Glutamatergic neuron (in vitro differentiated cells): ENCODE results near the gene GTSE1. TPM values are rescaled to one million over a fixed set of nuclear protein-coding genes. Genes with fewer than 3 reads are reported as not detected.

Source experiments
- DNase-seq: peaks from one replicate; pipeline ENCODE4 v3.0.0; 2022
- H3K27ac Mint-ChIP-seq: one replicate; pipeline ENCODE4 v1.8.0; 2020; ENCODE audit warnings: mild to moderate bottlenecking, mixed read lengths, inconsistent platforms; ENCODE audit not compliant: unreplicated experiment
- H3K27me3 Mint-ChIP-seq: one replicate; pipeline ENCODE4 v1.8.0; 2020; ENCODE audit warnings: mild to moderate bottlenecking, moderate library complexity, mixed read lengths, inconsistent platforms; ENCODE audit not compliant: unreplicated experiment
- H3K36me3 Mint-ChIP-seq: one replicate; pipeline ENCODE4 v1.8.0; 2020; ENCODE audit warnings: mild to moderate bottlenecking, mixed read lengths, inconsistent platforms; ENCODE audit not compliant: unreplicated experiment
- H3K4me1 Mint-ChIP-seq: one replicate; pipeline ENCODE4 v1.8.0; 2020; ENCODE audit warnings: mild to moderate bottlenecking, low read depth, mixed read lengths, inconsistent platforms; ENCODE audit not compliant: unreplicated experiment
- H3K4me3 Mint-ChIP-seq: one replicate; pipeline ENCODE4 v1.8.0; 2020; ENCODE audit warnings: mild to moderate bottlenecking, mixed read lengths, inconsistent platforms; ENCODE audit not compliant: unreplicated experiment
- H3K9me3 Mint-ChIP-seq: one replicate; pipeline ENCODE4 v1.8.0; 2020; ENCODE audit warnings: mild to moderate bottlenecking, moderate library complexity, mixed read lengths, inconsistent platforms; ENCODE audit not compliant: unreplicated experiment
- total RNA-seq: library from RNA; stranded (reverse); fragmentation: NEBNext Ultra II Directional; extraction: Animal tissue kit (Norgen Biotek cat#: 25700); gene quantifications from one replicate; pipeline ENCODE4 v1.2.1, GENCODE V29; 2021; ENCODE audit not compliant: unreplicated experiment
- TF ChIP-seq, protein P1 (sequence below): fragments of 200-600 bp; sonication (generic); IDR thresholded peaks from one replicate; pipeline ENCODE4 v1.5.0; 2021; ENCODE audit not compliant: partially characterized antibody, unreplicated experiment

The GTSE1 gene
- total RNA-seq, 1 donor from 2014 or later = 7.5 TPM

DNA sequence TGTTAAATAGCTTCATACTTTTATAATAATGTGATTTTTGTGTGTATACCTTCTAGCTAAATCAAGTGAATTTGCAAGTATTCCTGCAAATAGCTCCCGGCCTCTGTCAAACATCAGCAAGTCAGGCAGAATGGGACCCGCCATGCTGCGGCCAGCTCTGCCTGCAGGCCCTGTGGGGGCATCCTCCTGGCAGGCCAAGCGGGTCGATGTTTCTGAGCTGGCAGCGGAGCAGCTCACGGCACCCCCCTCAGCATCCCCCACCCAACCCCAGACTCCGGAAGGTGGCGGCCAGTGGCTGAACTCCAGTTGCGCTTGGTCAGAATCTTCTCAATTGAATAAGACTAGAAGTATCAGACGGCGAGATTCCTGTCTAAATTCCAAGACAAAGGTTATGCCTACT lies 19.3 kb downstream of the GTSE1 start:
- DNase-seq = no peak
- Mint-ChIP-seq H3K27me3 (no peaks in the 10 kb centered on the region), H3K4me3 (no peak overlapping the region), H3K9me3 (peaks cover 2% of the 10 kb centered on the region), H3K27ac (no peak overlapping the region), H3K4me1 (no peaks in the 10 kb centered on the region), H3K36me3 (no peaks in the 10 kb centered on the region)
- TF ChIP-seq, protein P1, sequence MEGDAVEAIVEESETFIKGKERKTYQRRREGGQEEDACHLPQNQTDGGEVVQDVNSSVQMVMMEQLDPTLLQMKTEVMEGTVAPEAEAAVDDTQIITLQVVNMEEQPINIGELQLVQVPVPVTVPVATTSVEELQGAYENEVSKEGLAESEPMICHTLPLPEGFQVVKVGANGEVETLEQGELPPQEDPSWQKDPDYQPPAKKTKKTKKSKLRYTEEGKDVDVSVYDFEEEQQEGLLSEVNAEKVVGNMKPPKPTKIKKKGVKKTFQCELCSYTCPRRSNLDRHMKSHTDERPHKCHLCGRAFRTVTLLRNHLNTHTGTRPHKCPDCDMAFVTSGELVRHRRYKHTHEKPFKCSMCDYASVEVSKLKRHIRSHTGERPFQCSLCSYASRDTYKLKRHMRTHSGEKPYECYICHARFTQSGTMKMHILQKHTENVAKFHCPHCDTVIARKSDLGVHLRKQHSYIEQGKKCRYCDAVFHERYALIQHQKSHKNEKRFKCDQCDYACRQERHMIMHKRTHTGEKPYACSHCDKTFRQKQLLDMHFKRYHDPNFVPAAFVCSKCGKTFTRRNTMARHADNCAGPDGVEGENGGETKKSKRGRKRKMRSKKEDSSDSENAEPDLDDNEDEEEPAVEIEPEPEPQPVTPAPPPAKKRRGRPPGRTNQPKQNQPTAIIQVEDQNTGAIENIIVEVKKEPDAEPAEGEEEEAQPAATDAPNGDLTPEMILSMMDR = no peak

DNA sequence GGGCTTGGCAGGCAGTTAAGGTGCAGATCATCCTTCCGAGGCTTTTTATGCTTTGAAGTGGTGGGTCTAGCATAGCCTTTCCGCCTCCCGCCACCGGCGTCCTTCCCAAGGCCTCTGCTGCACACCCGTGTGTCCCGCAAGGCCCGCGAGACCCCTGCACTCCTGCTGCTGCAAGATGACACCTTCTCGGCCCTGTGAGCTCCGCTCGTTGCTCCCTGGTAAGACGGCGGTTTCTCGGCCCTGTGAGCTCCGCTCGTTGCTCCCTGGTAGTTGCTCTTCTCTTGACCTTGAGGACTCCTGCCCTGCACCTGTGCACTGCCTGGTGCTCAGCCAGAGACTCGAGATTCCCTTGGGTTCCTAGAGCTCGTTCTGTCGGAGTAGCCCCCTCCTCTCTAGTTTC lies 21.0 kb downstream of the GTSE1 start:
- TF ChIP-seq, protein P1 = no peak
- Mint-ChIP-seq H3K27me3 (no peaks in the 10 kb centered on the region), H3K36me3 (no peaks in the 10 kb centered on the region), H3K4me3 (no peak overlapping the region), H3K27ac (no peak overlapping the region), H3K4me1 (no peaks in the 10 kb centered on the region), H3K9me3 (peaks cover 2% of the 10 kb centered on the region)
- no peak for DNase-seq

DNA sequence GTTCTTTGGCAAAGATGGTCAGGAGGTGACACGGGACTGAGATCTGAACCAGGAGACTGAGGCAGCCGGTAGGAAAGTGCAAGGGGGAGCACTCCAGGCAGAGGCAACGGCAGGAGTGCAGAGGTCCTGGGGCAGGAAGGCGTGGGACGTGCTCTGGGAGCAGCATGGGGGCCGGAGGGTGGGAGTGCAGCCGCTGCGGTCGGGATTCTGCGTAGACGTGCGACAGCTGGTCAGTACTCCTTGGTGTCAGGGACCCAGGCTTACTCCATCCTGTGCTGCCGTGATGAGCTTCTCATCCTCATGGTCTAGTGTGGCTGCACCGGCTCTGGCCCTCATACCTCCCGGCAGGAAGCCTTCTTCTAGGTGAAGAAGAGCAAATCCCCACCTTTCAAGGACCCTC lies 21.9 kb downstream of the GTSE1 start:
- no peaks in the 10 kb centered on the region for H3K36me3 Mint-ChIP-seq
- H3K27ac Mint-ChIP-seq = no peak overlapping the region
- H3K4me1 Mint-ChIP-seq = no peaks in the 10 kb centered on the region
- peaks cover 2% of the 10 kb centered on the region for H3K9me3 Mint-ChIP-seq
- no peak for DNase-seq
- no peak overlapping the region for H3K4me3 Mint-ChIP-seq
- no peaks in the 10 kb centered on the region for H3K27me3 Mint-ChIP-seq
- TF ChIP-seq, protein P1 = no peak

DNA sequence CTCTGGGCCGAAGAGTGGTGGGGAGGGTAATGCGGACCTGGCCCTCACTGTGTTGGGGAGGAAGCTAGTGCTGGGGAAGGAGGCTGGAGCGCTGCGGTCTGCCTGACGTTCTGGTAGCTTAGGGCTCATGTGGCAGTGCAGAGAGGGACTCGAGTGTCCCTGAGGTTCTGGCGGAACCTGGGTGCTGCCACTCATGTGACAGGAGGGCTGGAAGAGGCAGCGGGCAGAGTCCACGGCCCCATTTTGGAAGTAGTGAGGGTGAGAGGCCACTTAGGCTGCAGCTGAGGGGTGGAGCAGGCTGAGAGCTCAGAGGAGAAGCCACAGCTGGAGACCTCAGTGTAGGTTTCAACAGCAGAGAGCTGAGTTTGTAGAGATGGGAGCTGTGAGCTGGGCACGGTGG lies 22.6 kb downstream of the GTSE1 start:
- no peaks in the 10 kb centered on the region for H3K4me1 Mint-ChIP-seq
- H3K9me3 Mint-ChIP-seq = peaks cover 2% of the 10 kb centered on the region
- TF ChIP-seq, protein P1 = no peak
- H3K4me3 Mint-ChIP-seq = no peak overlapping the region
- no peaks in the 10 kb centered on the region for H3K36me3 Mint-ChIP-seq
- H3K27ac Mint-ChIP-seq = no peak overlapping the region
- H3K27me3 Mint-ChIP-seq = no peaks in the 10 kb centered on the region
- DNase-seq = no peak

DNA sequence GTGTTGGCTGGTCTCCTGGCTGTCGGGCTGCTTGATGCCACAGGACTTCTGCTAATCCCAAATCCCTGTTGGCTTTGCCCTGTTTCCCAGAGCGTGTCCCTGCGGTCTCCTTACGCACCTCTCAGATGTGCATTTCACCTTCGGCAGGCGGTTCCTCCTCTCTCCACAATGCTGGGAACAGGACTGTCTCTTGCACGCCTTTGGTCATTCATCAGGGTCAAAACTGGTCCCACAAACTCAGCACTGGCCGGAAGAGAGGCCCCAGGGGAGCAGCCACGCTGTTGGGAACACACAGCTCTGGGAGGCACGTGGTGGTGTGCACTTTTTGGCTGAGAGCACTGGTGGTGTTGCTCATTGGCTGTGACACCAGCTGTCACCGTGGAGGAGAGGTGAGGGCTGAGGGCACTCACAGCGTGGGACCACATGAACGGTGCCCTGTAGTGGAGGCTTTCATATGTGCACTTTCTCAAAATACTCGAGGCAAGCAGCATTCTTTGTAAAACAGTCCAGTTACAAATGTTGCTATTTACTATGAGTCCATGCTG lies 23.6 kb downstream of the GTSE1 start:
- TF ChIP-seq, protein P1 = no peak
- H3K27ac Mint-ChIP-seq = no peak overlapping the region
- H3K4me3 Mint-ChIP-seq = no peak overlapping the region
- no peaks in the 10 kb centered on the region for H3K4me1 Mint-ChIP-seq
- DNase-seq = no peak
- peaks cover 3% of the 10 kb centered on the region for H3K9me3 Mint-ChIP-seq
- no peaks in the 10 kb centered on the region for H3K36me3 Mint-ChIP-seq
- H3K27me3 Mint-ChIP-seq = no peaks in the 10 kb centered on the region
